Measurements from ENCODE around the gene NHERF2.

NHERF2 gene

GRCh38 chr16:2037115-2037514 is 10.4 kb downstream of the NHERF2 start:
- no peak overlapping the region for H2AFZ ChIP-seq (ENCODE audit: low read depth, low read length, severe bottlenecking)
- no peak overlapping the region for H3K9ac ChIP-seq (ENCODE audit: low read length)
- no peaks in the 10 kb centered on the region for H3K27me3 ChIP-seq (ENCODE audit: low read length)
- no peak overlapping the region for H3K27ac ChIP-seq (ENCODE audit: low read depth, low read length)
- no peaks in the 10 kb centered on the region for H4K20me1 ChIP-seq (ENCODE audit: low read depth, low read length)
- no peaks in the 10 kb centered on the region for H3K9me2 ChIP-seq (replicated peaks; ENCODE audit: insufficient read depth, low read length)
- H3K36me3 ChIP-seq (ENCODE audit: low read length) = no peaks in the 10 kb centered on the region
- TF ChIP-seq CTCF (IDR thresholded peaks at IDR 0.05; ENCODE audit: insufficient read depth, low read length, poor library complexity, severe bottlenecking) = no peak
- TF ChIP-seq EZH2phosphoT487 (conservative IDR thresholded peaks at IDR 0.05; ENCODE audit: low read length) = no peak
- H3K9me3 ChIP-seq (ENCODE audit: insufficient read depth, low read length) = no peaks in the 10 kb centered on the region
- no peak overlapping the region for H3K4me3 ChIP-seq (ENCODE audit: insufficient read depth, low read length, poor library complexity, severe bottlenecking)
- no peaks in the 10 kb centered on the region for H3F3A ChIP-seq (ENCODE audit: insufficient read depth)
- no peaks in the 10 kb centered on the region for H3K79me2 ChIP-seq (ENCODE audit: insufficient read depth, low read length)
- no peak overlapping the region for H3K4me2 ChIP-seq (ENCODE audit: low read depth, low read length, poor library complexity, severe bottlenecking)

DNA sequence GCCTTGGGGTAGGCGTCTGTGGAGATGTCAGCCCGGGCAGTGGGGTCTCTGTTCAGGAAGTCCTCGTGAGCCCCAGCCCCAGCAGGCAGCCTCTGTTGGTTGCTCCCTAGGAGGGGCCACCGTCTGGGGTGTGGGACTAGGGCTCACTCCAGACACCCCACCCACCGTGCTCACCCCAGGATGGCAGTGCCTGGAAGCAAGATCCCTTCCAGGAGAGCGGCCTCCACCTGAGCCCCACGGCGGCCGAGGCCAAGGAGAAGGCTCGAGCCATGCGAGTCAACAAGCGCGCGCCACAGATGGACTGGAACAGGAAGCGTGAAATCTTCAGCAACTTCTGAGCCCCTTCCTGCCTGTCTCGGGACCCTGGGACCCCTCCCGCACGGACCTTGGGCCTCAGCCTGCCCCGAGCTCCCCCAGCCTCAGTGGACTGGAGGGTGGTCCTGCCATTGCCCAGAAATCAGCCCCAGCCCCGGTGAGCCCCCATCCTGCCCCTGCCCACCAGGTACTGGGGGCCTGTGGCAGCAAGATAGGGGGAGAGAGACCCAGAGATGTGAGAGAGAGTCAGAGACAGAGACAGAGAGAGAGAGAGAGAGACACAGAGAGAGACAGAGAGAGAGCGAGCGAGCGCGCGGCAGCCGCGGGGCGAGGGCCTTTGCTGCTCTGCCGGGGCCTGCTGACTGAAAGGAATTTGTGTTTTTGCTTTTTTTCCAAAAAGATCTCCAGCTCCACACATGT is 11.1 kb downstream of the NHERF2 start:
- H3F3A ChIP-seq (ENCODE audit: insufficient read depth) = no peaks in the 10 kb centered on the region
- no peaks in the 10 kb centered on the region for H3K27me3 ChIP-seq (ENCODE audit: low read length)
- no peaks in the 10 kb centered on the region for H3K9me3 ChIP-seq (ENCODE audit: insufficient read depth, low read length)
- H3K9ac ChIP-seq (ENCODE audit: low read length) = no peak overlapping the region
- no peak overlapping the region for H3K4me2 ChIP-seq (ENCODE audit: low read depth, low read length, poor library complexity, severe bottlenecking)
- no peaks in the 10 kb centered on the region for H4K20me1 ChIP-seq (ENCODE audit: low read depth, low read length)
- no peaks in the 10 kb centered on the region for H3K9me2 ChIP-seq (replicated peaks; ENCODE audit: insufficient read depth, low read length)
- no peak overlapping the region for H2AFZ ChIP-seq (ENCODE audit: low read depth, low read length, severe bottlenecking)
- H3K79me2 ChIP-seq (ENCODE audit: insufficient read depth, low read length) = no peaks in the 10 kb centered on the region
- TF ChIP-seq CTCF (IDR thresholded peaks at IDR 0.05; ENCODE audit: insufficient read depth, low read length, poor library complexity, severe bottlenecking) (no peak), EZH2phosphoT487 (conservative IDR thresholded peaks at IDR 0.05; ENCODE audit: low read length) (no peak)
- H3K4me3 ChIP-seq (ENCODE audit: insufficient read depth, low read length, poor library complexity, severe bottlenecking) = no peak overlapping the region
- H3K36me3 ChIP-seq (ENCODE audit: low read length) = no peaks in the 10 kb centered on the region
- H3K27ac ChIP-seq (ENCODE audit: low read depth, low read length) = no peak overlapping the region

GRCh38 chr16:2038382-2039231 is 11.9 kb downstream of the NHERF2 start:
- H4K20me1 ChIP-seq (ENCODE audit: low read depth, low read length) = no peaks in the 10 kb centered on the region
- H3K27me3 ChIP-seq (ENCODE audit: low read length) = no peaks in the 10 kb centered on the region
- H3K9ac ChIP-seq (ENCODE audit: low read length) = no peak overlapping the region
- H3K79me2 ChIP-seq (ENCODE audit: insufficient read depth, low read length) = no peaks in the 10 kb centered on the region
- no peak overlapping the region for H2AFZ ChIP-seq (ENCODE audit: low read depth, low read length, severe bottlenecking)
- no peak overlapping the region for H3K4me2 ChIP-seq (ENCODE audit: low read depth, low read length, poor library complexity, severe bottlenecking)
- no peaks in the 10 kb centered on the region for H3K9me3 ChIP-seq (ENCODE audit: insufficient read depth, low read length)
- TF ChIP-seq CTCF (IDR thresholded peaks at IDR 0.05; ENCODE audit: insufficient read depth, low read length, poor library complexity, severe bottlenecking) (no peak), EZH2phosphoT487 (conservative IDR thresholded peaks at IDR 0.05; ENCODE audit: low read length) (no peak)
- H3K9me2 ChIP-seq (replicated peaks; ENCODE audit: insufficient read depth, low read length) = no peaks in the 10 kb centered on the region
- H3F3A ChIP-seq (ENCODE audit: insufficient read depth) = no peaks in the 10 kb centered on the region
- no peak overlapping the region for H3K27ac ChIP-seq (ENCODE audit: low read depth, low read length)
- H3K36me3 ChIP-seq (ENCODE audit: low read length) = no peaks in the 10 kb centered on the region
- H3K4me3 ChIP-seq (ENCODE audit: insufficient read depth, low read length, poor library complexity, severe bottlenecking) = no peak overlapping the region
